GM12874 (cell line): ENCODE measurements around the gene DBN1.

ENCODE experiments used
- CTCF ChIP-seq: IDR thresholded peaks from 2 replicates; pipeline ENCODE4 v1.5.1; 2011; ENCODE audit warnings: low read depth, mild to moderate bottlenecking, control low read depth, low read length, moderate library complexity; ENCODE audit not compliant: insufficient read depth

Gene DBN1

DNA sequence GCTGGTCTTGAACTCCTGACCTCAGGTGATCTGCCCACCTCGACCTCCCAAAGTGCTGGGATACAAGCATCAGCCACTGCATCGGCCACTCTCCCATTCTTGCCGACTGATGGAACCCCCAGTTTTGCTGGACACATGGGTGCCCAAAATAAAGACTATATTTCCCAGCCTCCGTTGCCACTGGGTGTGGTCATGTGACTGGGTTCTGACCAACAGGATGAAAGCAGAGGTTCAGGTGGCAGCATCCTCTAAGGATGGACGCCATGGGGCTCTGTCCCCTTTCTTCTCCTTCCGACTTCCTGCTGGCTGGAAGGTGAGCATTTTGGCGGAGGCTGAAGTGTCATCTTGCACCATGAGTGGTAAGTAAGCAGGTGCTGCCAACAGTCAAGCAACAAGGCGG lies 13.7 kb upstream of the DBN1 start:
- TF ChIP-seq CTCF = no peak

- TF ChIP-seq CTCF = no peak
Observed at GRCh38 chr5:177486256-177486655, 12.8 kb upstream of the DBN1 start.

GRCh38 chr5:177484902-177485549 lies 11.6 kb upstream of the DBN1 start:
- no peak for TF ChIP-seq CTCF

- no peak for TF ChIP-seq CTCF
Observed at GRCh38 chr5:177483994-177484901, 10.8 kb upstream of the DBN1 start.

GRCh38 chr5:177483042-177483441 lies 9.6 kb upstream of the DBN1 start:
- TF ChIP-seq CTCF = no peak

- no peak for TF ChIP-seq CTCF
Observed at GRCh38 chr5:177482359-177482795, 8.9 kb upstream of the DBN1 start.

DNA sequence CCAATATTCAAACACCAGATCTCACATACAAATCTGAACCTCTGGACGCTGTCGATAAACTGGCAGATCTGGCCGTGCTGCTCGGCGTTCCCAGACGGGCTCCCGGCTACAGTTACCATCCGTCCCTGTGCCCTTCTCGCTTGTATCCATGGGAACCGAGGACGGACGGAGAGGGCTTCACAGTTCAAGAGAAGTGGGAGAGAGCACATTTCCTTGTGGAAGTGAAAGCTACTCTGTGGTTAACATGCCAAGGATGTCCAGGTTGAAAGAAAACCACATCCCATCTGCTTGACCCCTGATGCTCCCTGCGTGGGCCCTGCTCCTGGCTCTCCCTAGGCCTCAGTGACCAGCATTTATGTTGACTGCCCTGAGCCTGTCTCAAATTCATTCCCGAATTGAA lies 6.3 kb upstream of the DBN1 start:
- no peak for TF ChIP-seq CTCF
